OCI-LY3 (cell line): ENCODE data around the gene NEDD8.

Experiments
- CTCF ChIP-seq: fragments of 200-600, 300-600 bp; sonication (generic); IDR thresholded peaks from 2 replicates; pipeline ENCODE4 v1.5.1; 2014; ENCODE audit warnings: antibody characterized with exemption, low read length, low read depth
- EZH2phosphoT487 ChIP-seq: fragments of 200-600 bp; shearing (Covaris generic); IDR thresholded peaks from 2 replicates; pipeline ENCODE4 v1.6.1; 2018; ENCODE audit warnings: antibody characterized with exemption, mixed run types, low read depth

GRCh38 chr14:24270537-24271133 lies 38.5 kb upstream of the NEDD8 start:
- TF ChIP-seq CTCF (no peak), EZH2phosphoT487 (no peak)
